A673 (cell line): ENCODE data around the gene ZNF705A. TPM values are rescaled to one million over a fixed set of nuclear protein-coding genes. Genes with fewer than 3 reads are reported as not detected.
"Not testable (repeated sequence)": the region's sequence is repeated elsewhere in the genome, so short reads cannot be mapped to it uniquely, and the experiment has no call there.

ENCODE experiments used
- BruUV-seq: library from RNA; stranded (reverse); fragments of 400-500 nt; replicated peaks from 2 replicates; lab custom pipeline; 2021; lab: Mats Ljungman, UMichigan
- CTCF ChIA-PET: fragments of 300-600 bp; sonication (Branson Sonifier 250); formaldehyde crosslinking; loops from one replicate; lab custom pipeline; 2022; ENCODE audit warnings: antibody characterized with exemption; lab: Charles Lee
- POLR2A ChIA-PET: fragments of 300-600 bp; sonication (Branson Sonifier 250); formaldehyde crosslinking; loops from one replicate; lab custom pipeline; 2022; ENCODE audit warnings: antibody characterized with exemption; ENCODE audit not compliant: low non-redundant PET; lab: Charles Lee
- DNase-seq: peaks from one replicate; pipeline ENCODE4 v3.0.0-alpha.2; 2015; ENCODE audit warnings: low spot score
- H3K27ac ChIP-seq: fragments of 200-600 bp; sonication (generic); 2 replicates; pipeline ENCODE4 v1.5.1; 2016; ENCODE audit warnings: mixed run types, low read depth, mild to moderate bottlenecking, mixed read lengths, antibody characterized with exemption, low read length; ENCODE audit not compliant: poor library complexity, severe bottlenecking
- H3K27me3 ChIP-seq: fragments of 200-600 bp; sonication (generic); replicated peaks from 2 replicates; pipeline ENCODE4 v1.6.1; 2017; ENCODE audit warnings: mixed run types, low read depth, mild to moderate bottlenecking, mixed read lengths, antibody characterized with exemption, low read length; ENCODE audit not compliant: insufficient read depth, poor library complexity
- H3K36me3 ChIP-seq: fragments of 200-600 bp; sonication (generic); 2 replicates; pipeline ENCODE4 v1.6.1; 2016; ENCODE audit warnings: mixed run types, mild to moderate bottlenecking, mixed read lengths, antibody characterized with exemption, low read length; ENCODE audit not compliant: insufficient read depth, poor library complexity, severe bottlenecking
- H3K4me1 ChIP-seq: fragments of 200-600 bp; sonication (generic); 2 replicates; pipeline ENCODE4 v1.6.1; 2017; ENCODE audit warnings: mixed run types, mild to moderate bottlenecking, mixed read lengths, antibody characterized with exemption, low read length; ENCODE audit not compliant: insufficient read depth, poor library complexity, severe bottlenecking
- H3K4me3 ChIP-seq: fragments of 200-600 bp; sonication (generic); 2 replicates; pipeline ENCODE4 v1.5.1; 2016; ENCODE audit warnings: low read depth, mixed run types, mild to moderate bottlenecking, mixed read lengths, low read length; ENCODE audit not compliant: poor library complexity, severe bottlenecking
- H3K9me3 ChIP-seq: fragments of 200-600 bp; sonication (generic); 2 replicates; pipeline ENCODE4 v1.6.1; 2016; ENCODE audit warnings: mixed run types, low read depth, mild to moderate bottlenecking, mixed read lengths, antibody characterized with exemption, low read length; ENCODE audit not compliant: poor library complexity, severe bottlenecking
- CTCF ChIP-seq: fragments of 300-800, 200-600 bp; sonication (generic); conservative IDR thresholded peaks from 2 replicates; pipeline ENCODE4 v1.5.1; 2017; ENCODE audit warnings: low read depth, mild to moderate bottlenecking, antibody characterized with exemption, low read length, moderate library complexity, mixed read lengths
- intact Hi-C: fragments of 100-400 bp; cut with micrococcal nuclease; formaldehyde crosslinking; loops from one replicate; pipeline ENCODE4 v1.10.0; 2022; ENCODE audit not compliant: unreplicated experiment
- total RNA-seq: library from RNA; stranded (reverse); gene quantifications from 2 replicates; pipeline ENCODE4 v1.2.3, GENCODE V29; 2021

Gene ZNF705A
- total RNA-seq, 1 experiment from 2014 or later: not detected

GRCh38 chr12:8184206-8184605 is 27.4 kb downstream of the ZNF705A start:
- H3K27me3 ChIP-seq, H3K9me3 ChIP-seq, intact Hi-C loops, POLR2A ChIA-PET, H3K27ac ChIP-seq, BruUV-seq, H3K36me3 ChIP-seq, H3K4me3 ChIP-seq, DNase-seq, H3K4me1 ChIP-seq, CTCF ChIA-PET: not testable (repeated sequence)

DNA sequence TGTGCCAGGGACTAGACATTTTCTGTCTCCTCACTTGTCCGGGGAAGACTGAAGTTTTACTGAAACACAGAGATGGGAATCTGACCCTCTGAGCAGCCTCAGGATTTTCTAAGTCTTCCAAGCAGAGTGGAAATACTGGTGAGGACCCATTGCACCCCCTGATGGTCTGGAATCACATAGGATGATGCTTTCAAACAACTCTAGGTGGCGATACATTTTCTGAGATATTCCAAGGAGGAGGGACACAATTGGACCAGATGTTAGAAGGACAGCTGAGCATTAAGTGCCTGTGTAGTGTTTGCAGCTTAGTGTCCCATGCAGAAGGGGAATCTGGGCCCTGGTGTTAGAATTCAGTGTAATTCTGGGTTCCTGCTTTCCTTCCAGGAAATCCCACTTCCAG is 31.3 kb downstream of the ZNF705A start:
- DNase-seq: peak; percentile 25
- H3K4me3 ChIP-seq, H3K27ac ChIP-seq, H3K36me3 ChIP-seq, CTCF ChIA-PET, BruUV-seq, POLR2A ChIA-PET, H3K9me3 ChIP-seq, H3K27me3 ChIP-seq, H3K4me1 ChIP-seq, intact Hi-C loops: not testable (repeated sequence)

DNA sequence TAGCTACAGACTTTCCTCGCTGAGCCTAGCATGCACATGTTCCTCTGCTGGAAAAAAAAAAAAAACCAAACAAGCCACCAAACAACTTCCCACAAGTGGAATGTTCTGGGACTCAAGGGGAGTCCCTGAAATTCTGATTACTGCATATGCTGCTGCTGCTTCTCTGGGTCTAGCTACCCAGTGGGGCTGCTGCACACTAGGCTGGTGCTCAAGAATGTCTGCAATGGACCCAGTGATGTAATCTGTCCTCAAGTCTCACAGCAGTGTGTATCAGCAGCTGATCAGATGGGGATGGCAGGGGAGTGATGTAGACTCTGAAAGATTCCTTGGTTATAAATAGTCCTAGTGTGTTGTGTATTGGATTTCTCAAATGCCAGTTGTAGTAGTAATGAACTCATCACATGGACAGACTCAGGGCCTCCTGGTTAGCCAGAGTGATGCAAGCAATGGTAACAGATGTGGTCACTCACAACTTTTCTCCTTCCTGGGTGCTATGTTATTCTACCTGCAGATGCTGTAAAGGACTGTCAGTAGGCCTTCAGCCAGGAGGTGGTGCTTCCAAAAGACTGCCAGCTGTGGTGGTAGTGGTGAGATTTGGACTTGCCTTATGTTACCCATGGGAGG is 41.0 kb downstream of the ZNF705A start:
- H3K36me3 ChIP-seq, H3K27me3 ChIP-seq, H3K9me3 ChIP-seq, POLR2A ChIA-PET, intact Hi-C loops, H3K4me3 ChIP-seq, H3K4me1 ChIP-seq, H3K27ac ChIP-seq, DNase-seq, CTCF ChIA-PET, BruUV-seq: not testable (repeated sequence)

DNA sequence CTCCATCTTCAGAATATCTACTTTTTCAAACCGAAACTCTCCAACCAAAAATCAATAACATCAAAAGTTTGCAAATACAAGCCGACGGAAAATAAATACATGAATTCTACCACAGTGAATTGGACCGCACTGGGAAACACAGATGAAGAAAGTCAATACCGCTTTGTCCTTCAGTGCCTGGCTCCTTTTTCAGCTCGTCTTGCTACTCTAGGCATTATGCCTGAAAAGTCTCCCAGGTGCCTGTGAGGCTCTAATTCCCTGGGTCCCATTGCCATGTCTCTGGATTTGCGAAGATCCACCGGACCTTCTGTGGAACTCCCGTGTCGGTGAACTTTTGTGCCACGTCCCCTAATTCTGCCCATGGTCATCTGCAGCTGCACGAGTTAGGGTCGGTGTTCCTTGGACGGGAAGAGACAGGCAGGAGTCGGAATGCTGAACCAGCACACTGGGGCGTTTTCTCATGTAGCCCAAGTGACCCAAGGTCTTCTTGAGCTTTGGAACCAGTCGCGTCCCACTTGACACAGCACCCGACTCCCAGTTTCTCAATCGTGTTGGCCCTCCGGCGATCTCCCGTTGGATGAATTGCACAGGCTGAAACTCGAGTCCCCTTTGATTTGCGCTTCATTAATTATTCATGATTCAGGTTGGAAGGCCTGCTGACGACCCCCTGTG is 62.0 kb downstream of the ZNF705A start:
- H3K4me1 ChIP-seq, H3K27ac ChIP-seq, BruUV-seq, H3K27me3 ChIP-seq, POLR2A ChIA-PET, H3K9me3 ChIP-seq, H3K4me3 ChIP-seq, CTCF ChIA-PET, H3K36me3 ChIP-seq, intact Hi-C loops: not testable (repeated sequence)
- TF ChIP-seq CTCF: peak; percentile 36; the same call in 1 of the 2 replicates
- DNase-seq: peak; percentile 55

- H3K4me1 ChIP-seq, H3K9me3 ChIP-seq, DNase-seq, POLR2A ChIA-PET, H3K4me3 ChIP-seq, H3K36me3 ChIP-seq, H3K27me3 ChIP-seq, intact Hi-C loops, H3K27ac ChIP-seq, CTCF ChIA-PET, BruUV-seq: not testable (repeated sequence)
Observed at GRCh38 chr12:8221375-8221774, 64.6 kb downstream of the ZNF705A start.

- DNase-seq, POLR2A ChIA-PET, CTCF ChIA-PET, H3K36me3 ChIP-seq, H3K4me3 ChIP-seq, H3K4me1 ChIP-seq, H3K27me3 ChIP-seq, H3K27ac ChIP-seq, intact Hi-C loops, BruUV-seq, H3K9me3 ChIP-seq: not testable (repeated sequence)
Observed at GRCh38 chr12:8221844-8222243, 65.0 kb downstream of the ZNF705A start.

GRCh38 chr12:8222303-8222702 is 65.5 kb downstream of the ZNF705A start:
- DNase-seq, H3K27ac ChIP-seq, H3K9me3 ChIP-seq, intact Hi-C loops, BruUV-seq, CTCF ChIA-PET, H3K36me3 ChIP-seq, H3K27me3 ChIP-seq, POLR2A ChIA-PET, H3K4me1 ChIP-seq, H3K4me3 ChIP-seq: not testable (repeated sequence)
